Hepatocyte (in vitro differentiated cells): ENCODE data around the gene PAXIP1. TPM values are rescaled to one million over a fixed set of nuclear protein-coding genes. Genes with fewer than 3 reads are reported as not detected.

Source experiments
- DNase-seq: peaks from one replicate; pipeline ENCODE4 v3.0.0-alpha.2; 2016; ENCODE audit warnings: low spot score
- H2AFZ ChIP-seq: fragments of 200-600 bp; sonication (generic); 2 replicates; pipeline ENCODE4 v1.6.0; 2016; ENCODE audit warnings: antibody characterized with exemption, mild to moderate bottlenecking
- H3K27ac ChIP-seq: fragments of 200-600 bp; sonication (generic); 2 replicates; pipeline ENCODE4 v1.5.1; 2016; ENCODE audit warnings: mild to moderate bottlenecking
- H3K27me3 ChIP-seq: fragments of 200-600 bp; sonication (generic); 2 replicates; pipeline ENCODE4 v1.6.1; 2016
- H3K36me3 ChIP-seq: fragments of 200-600 bp; sonication (generic); replicated peaks from 2 replicates; pipeline ENCODE4 v1.5.1; 2016; ENCODE audit warnings: low read depth; ENCODE audit not compliant: insufficient read depth
- H3K4me1 ChIP-seq: fragments of 200-600 bp; sonication (generic); 2 replicates; pipeline ENCODE4 v1.5.1; 2016; ENCODE audit warnings: mild to moderate bottlenecking, moderate library complexity; ENCODE audit not compliant: insufficient read depth
- H3K4me2 ChIP-seq: fragments of 200-600 bp; sonication (generic); 2 replicates; pipeline ENCODE4 v1.6.0; 2016
- H3K4me3 ChIP-seq: fragments of 200-600 bp; sonication (generic); 2 replicates; pipeline ENCODE4 v1.5.1; 2016; ENCODE audit warnings: mild to moderate bottlenecking
- H3K79me2 ChIP-seq: fragments of 200-600 bp; sonication (generic); 2 replicates; pipeline ENCODE4 v1.6.0; 2017; ENCODE audit warnings: mild to moderate bottlenecking
- H3K9me2 ChIP-seq: fragments of 200-600 bp; sonication (generic); replicated peaks from 2 replicates; pipeline ENCODE4 v1.6.0; 2017; ENCODE audit warnings: mild to moderate bottlenecking; ENCODE audit not compliant: insufficient read depth
- H3K9me3 ChIP-seq: fragments of 200-600 bp; sonication (generic); 2 replicates; pipeline ENCODE4 v1.5.1; 2016; ENCODE audit warnings: low read depth, mild to moderate bottlenecking
- H4K20me1 ChIP-seq: fragments of 200-600 bp; sonication (generic); 2 replicates; pipeline ENCODE4 v1.6.0; 2016; ENCODE audit warnings: mild to moderate bottlenecking; ENCODE audit not compliant: insufficient read depth, poor library complexity, severe bottlenecking
- EZH2 ChIP-seq: fragments of 200-600 bp; sonication (generic); IDR thresholded peaks from 2 replicates; pipeline ENCODE4 v1.6.1; 2016; ENCODE audit warnings: antibody characterized with exemption, mild to moderate bottlenecking, borderline replicate concordance
- EZH2phosphoT487 ChIP-seq: fragments of 200-600 bp; sonication (generic); IDR thresholded peaks from one replicate; pipeline ENCODE4 v1.6.1; 2018; ENCODE audit warnings: antibody characterized with exemption, mild to moderate bottlenecking, low read depth, moderate library complexity; ENCODE audit not compliant: unreplicated experiment, severe bottlenecking
- WGBS: methylation state at CpG from one replicate; pipeline ENCODE4 v1.1.6; 2016; ENCODE audit warnings: low lambda C conversion rate; ENCODE audit errors: missing lambda C conversion rate; 5-methylcytosine and 5-hydroxymethylcytosine counted together
- polyA plus RNA-seq: library from polyadenylated mRNA; unstranded; fragments of >200 nt; fragmentation: Nextera tagmentation; extraction: Ambion mirVana; gene quantifications from 2 replicates; pipeline ENCODE4 v1.2.1, GENCODE V29; 2016
- total RNA-seq: library from RNA; depleted of rRNA; stranded (reverse); fragments of >200 nt; gene quantifications from 2 replicates; pipeline ENCODE4 v1.2.3, GENCODE V29; 2014
- TF ChIP-seq, protein P1 (sequence below): fragments of 200-600 bp; sonication (generic); IDR thresholded peaks from 2 replicates; pipeline ENCODE4 v1.5.1; 2016; ENCODE audit warnings: antibody characterized with exemption, mild to moderate bottlenecking; ENCODE audit not compliant: poor library complexity

The PAXIP1 gene
- total and polyA plus RNA-seq, 2 experiments from 2014 or later = 4.5 to 12.2 TPM

DNA sequence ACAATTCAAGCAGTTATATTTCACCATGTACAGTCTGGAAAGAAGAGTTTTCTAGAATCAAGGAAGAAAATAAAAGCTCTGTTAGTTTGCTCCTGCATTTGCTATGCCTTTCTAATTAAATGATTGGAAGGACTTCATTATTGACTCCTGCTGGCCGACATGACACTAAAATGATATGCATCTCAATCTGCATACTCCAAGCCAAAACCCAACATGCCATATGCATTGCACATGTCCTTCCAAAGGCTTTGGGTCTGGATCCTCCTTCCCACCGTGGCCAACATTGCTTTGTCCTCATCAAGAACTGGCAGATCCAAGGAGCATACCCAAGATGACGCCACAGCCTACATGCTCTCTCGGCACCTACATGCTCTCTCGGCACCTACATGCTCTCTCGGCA, 46.5 kb downstream of the PAXIP1 start:
- no peak for DNase-seq
- H3K27ac ChIP-seq = no peak overlapping the region
- H4K20me1 ChIP-seq = no peaks in the 10 kb centered on the region
- H3K9me2 ChIP-seq = no peaks in the 10 kb centered on the region
- no peaks in the 10 kb centered on the region for H3K27me3 ChIP-seq
- no peak overlapping the region for H2AFZ ChIP-seq
- no peaks in the 10 kb centered on the region for H3K4me1 ChIP-seq
- H3K36me3 ChIP-seq = no peaks in the 10 kb centered on the region
- H3K9me3 ChIP-seq = no peaks in the 10 kb centered on the region
- no peak overlapping the region for H3K4me3 ChIP-seq
- H3K79me2 ChIP-seq = no peaks in the 10 kb centered on the region
- H3K4me2 ChIP-seq = no peak overlapping the region
- WGBS = 93% methylated on average over 6 of the region's 6 CpGs
- TF ChIP-seq EZH2phosphoT487 (no peak), EZH2 (no peak)
- TF ChIP-seq, protein P1, sequence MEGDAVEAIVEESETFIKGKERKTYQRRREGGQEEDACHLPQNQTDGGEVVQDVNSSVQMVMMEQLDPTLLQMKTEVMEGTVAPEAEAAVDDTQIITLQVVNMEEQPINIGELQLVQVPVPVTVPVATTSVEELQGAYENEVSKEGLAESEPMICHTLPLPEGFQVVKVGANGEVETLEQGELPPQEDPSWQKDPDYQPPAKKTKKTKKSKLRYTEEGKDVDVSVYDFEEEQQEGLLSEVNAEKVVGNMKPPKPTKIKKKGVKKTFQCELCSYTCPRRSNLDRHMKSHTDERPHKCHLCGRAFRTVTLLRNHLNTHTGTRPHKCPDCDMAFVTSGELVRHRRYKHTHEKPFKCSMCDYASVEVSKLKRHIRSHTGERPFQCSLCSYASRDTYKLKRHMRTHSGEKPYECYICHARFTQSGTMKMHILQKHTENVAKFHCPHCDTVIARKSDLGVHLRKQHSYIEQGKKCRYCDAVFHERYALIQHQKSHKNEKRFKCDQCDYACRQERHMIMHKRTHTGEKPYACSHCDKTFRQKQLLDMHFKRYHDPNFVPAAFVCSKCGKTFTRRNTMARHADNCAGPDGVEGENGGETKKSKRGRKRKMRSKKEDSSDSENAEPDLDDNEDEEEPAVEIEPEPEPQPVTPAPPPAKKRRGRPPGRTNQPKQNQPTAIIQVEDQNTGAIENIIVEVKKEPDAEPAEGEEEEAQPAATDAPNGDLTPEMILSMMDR = no peak

DNA sequence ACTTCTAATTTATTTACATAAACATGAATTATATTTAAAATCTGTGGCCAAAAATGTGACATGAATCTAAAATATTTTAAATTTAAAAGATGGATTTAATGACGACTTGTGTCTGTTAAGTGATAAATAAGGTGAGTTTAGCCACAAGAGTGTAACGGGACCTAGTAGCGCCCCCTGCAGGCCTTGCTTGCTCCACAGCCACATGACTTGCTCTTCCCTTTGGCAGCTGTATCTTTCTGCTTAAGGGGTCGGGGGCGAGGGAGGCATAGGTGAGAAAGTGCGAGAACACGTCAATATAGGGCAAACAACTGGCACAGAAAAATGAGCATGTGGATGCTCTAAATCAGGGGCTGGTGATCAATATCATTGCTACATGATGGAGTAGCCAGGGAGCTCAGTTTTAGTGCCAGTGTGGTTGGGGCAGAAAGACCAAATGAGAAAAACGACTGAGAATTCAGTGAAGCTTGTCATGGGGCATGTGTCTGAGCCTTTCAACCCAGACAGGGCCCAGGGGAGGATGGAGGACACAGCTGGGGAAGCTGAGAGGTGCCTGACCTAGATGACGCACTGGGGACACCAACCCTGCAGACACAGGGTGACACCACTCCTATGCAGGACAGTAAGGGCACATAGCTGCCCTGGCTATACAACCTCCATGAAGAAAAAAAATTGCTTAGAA, 49.8 kb downstream of the PAXIP1 start:
- H3K79me2 ChIP-seq = no peaks in the 10 kb centered on the region
- peak; percentile 67 for DNase-seq

DNA sequence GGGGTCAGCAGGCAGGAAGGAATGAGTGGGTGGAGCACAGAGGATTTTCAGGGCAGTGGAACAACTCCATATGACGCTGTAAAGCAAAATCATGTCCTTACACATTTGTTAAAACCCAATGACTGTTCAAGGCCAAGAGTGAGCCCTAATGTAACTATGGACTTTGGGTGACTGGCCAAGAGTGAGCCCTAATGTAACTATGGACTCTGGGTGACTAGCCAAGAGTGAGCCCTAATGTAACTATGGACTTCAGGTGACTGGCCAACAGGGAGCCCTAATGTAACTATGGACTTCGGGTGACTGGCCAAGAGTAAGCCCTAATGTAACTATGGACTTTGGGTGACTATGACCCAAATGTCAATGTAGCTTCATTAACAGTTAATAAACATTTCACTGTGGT, 52.0 kb downstream of the PAXIP1 start:
- no peaks in the 10 kb centered on the region for H3K9me3 ChIP-seq
- no peaks in the 10 kb centered on the region for H3K4me1 ChIP-seq
- no peaks in the 10 kb centered on the region for H3K36me3 ChIP-seq
- no peak overlapping the region for H3K4me2 ChIP-seq
- H3K4me3 ChIP-seq = no peak overlapping the region
- H4K20me1 ChIP-seq = no peaks in the 10 kb centered on the region
- no peak overlapping the region for H3K27ac ChIP-seq
- H3K27me3 ChIP-seq = no peaks in the 10 kb centered on the region
- no peaks in the 10 kb centered on the region for H3K79me2 ChIP-seq
- WGBS = 93% methylated on average over 2 of the region's 2 CpGs
- TF ChIP-seq EZH2 = no peak
- TF ChIP-seq, protein P1 = no peak
- no peak for TF ChIP-seq EZH2phosphoT487
- no peaks in the 10 kb centered on the region for H3K9me2 ChIP-seq
- DNase-seq = no peak
- no peak overlapping the region for H2AFZ ChIP-seq

More for the DNA sequence above, 49.8 kb downstream of the PAXIP1 start:
- Histone ChIP-seq H3K36me3 (no peaks in the 10 kb centered on the region), H4K20me1 (no peaks in the 10 kb centered on the region), H3K4me1 (no peaks in the 10 kb centered on the region), H3K27ac (no peak overlapping the region), H3K4me2 (no peak overlapping the region), H2AFZ (no peak overlapping the region), H3K9me3 (no peaks in the 10 kb centered on the region), H3K9me2 (no peaks in the 10 kb centered on the region), H3K27me3 (no peaks in the 10 kb centered on the region), H3K4me3 (no peak overlapping the region)
- TF ChIP-seq EZH2 (no peak), EZH2phosphoT487 (no peak)
- TF ChIP-seq, protein P1 = peak; percentile 55
- WGBS = 76% methylated on average over 9 of the region's 9 CpGs

DNA sequence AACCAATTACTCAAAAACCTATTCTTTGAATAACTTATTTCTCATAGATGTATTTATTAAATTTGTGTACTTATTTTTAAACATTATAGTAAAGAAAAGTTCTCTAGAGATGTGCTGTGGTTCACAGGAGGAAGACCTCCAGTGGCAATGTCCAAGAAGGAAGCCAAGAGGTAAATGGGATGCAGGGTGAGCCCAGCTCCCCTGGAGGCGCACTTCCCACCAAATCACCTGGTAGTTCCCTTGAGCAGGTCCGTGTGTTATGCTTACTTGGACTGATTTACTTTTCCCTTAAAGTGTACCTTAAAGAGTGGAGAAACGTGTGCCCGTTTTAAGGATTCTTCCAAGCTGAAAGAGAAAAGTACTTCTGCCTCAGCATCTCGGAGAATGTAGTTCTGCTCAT, 55.3 kb downstream of the PAXIP1 start:
- Histone ChIP-seq H3K27me3 (no peaks in the 10 kb centered on the region), H3K9me3 (no peaks in the 10 kb centered on the region), H3K36me3 (no peaks in the 10 kb centered on the region), H3K4me2 (no peak overlapping the region), H3K4me1 (no peaks in the 10 kb centered on the region), H3K27ac (no peak overlapping the region), H4K20me1 (no peaks in the 10 kb centered on the region), H3K9me2 (no peaks in the 10 kb centered on the region), H2AFZ (no peak overlapping the region), H3K79me2 (no peaks in the 10 kb centered on the region), H3K4me3 (no peak overlapping the region)
- no peak for DNase-seq
- TF ChIP-seq, protein P1 = no peak
- TF ChIP-seq EZH2 (no peak), EZH2phosphoT487 (no peak)
- 89% methylated on average over 5 of the region's 5 CpGs for WGBS
